Esophagus squamous epithelium (tissue), 4 donors: ENCODE results near the gene TPI1.

Experiments used
- POLR2A ChIP-seq, 4 donors: fragments of 450-650 bp; IDR thresholded peaks; one replicate each; pipeline ENCODE4 v1.6.1; 2017; ENCODE audit warnings: antibody characterized with exemption in 4 of 4, mild to moderate bottlenecking in 4 of 4, moderate library complexity in 3 of 4
- TF ChIP-seq, protein P1 (sequence below), 6 experiments: fragments of 450-650 bp in 4 of 6; fragments of 200-600 bp in 2 of 6; sonication (generic) in 2 of 6; IDR thresholded peaks; one replicate each; pipeline ENCODE4 v1.5.1; 2016 to 2019; ENCODE audit warnings: antibody characterized with exemption in 6 of 6, mild to moderate bottlenecking in 4 of 6, moderate library complexity in 4 of 6

DNA sequence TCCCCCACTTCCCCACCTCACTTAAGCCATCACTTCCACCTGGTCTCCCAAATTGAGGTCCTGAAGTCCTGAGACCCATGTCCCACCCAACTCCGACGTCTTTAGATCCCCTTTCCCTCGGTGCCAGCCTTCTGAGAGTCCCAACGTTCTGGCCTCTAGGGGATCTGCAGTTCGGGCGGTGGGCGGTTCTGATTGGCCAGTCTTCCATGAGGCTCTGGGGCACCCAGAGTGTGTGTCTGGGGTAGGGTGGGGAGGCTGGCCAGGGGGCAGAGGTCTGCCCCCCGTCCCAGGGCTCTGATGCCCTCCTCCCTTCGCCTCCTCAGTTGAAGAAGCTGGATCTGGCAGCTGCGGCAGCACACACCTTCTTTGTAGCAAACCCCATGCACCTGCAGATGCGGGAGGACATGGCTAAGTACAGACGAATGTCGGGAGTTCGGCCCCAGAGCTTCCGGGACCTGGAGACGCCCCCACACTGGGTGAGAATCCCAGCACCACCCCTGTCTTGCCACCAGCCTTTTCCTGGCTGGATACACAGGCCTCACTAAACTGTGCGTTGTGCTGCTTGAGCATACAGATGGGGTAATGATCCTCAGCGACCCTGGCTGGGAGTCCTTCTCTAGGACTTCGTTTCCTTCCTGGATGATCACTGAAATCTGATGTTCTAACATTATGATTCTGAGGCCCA, 37.7 kb upstream of the TPI1 start:
- TF ChIP-seq POLR2A (IDR thresholded peaks at IDR 0.05) = no peak
- TF ChIP-seq, protein P1, sequence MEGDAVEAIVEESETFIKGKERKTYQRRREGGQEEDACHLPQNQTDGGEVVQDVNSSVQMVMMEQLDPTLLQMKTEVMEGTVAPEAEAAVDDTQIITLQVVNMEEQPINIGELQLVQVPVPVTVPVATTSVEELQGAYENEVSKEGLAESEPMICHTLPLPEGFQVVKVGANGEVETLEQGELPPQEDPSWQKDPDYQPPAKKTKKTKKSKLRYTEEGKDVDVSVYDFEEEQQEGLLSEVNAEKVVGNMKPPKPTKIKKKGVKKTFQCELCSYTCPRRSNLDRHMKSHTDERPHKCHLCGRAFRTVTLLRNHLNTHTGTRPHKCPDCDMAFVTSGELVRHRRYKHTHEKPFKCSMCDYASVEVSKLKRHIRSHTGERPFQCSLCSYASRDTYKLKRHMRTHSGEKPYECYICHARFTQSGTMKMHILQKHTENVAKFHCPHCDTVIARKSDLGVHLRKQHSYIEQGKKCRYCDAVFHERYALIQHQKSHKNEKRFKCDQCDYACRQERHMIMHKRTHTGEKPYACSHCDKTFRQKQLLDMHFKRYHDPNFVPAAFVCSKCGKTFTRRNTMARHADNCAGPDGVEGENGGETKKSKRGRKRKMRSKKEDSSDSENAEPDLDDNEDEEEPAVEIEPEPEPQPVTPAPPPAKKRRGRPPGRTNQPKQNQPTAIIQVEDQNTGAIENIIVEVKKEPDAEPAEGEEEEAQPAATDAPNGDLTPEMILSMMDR (IDR thresholded peaks at IDR 0.05) = no peak
